PC-9 (cell line): ENCODE measurements around the gene GRIK3.

Experiments used
- EZH2 ChIP-seq: fragments of 200-600 bp; sonication (generic); IDR thresholded peaks from 2 replicates; pipeline ENCODE4 v1.8.0; 2017; ENCODE audit warnings: antibody characterized with exemption, low read depth
- TF ChIP-seq, protein P1 (sequence below): fragments of 200-600 bp; sonication (generic); conservative IDR thresholded peaks from 2 replicates; pipeline ENCODE4 v1.6.1; 2017; ENCODE audit warnings: mixed run types, antibody characterized with exemption, mild to moderate bottlenecking, moderate library complexity

DNA sequence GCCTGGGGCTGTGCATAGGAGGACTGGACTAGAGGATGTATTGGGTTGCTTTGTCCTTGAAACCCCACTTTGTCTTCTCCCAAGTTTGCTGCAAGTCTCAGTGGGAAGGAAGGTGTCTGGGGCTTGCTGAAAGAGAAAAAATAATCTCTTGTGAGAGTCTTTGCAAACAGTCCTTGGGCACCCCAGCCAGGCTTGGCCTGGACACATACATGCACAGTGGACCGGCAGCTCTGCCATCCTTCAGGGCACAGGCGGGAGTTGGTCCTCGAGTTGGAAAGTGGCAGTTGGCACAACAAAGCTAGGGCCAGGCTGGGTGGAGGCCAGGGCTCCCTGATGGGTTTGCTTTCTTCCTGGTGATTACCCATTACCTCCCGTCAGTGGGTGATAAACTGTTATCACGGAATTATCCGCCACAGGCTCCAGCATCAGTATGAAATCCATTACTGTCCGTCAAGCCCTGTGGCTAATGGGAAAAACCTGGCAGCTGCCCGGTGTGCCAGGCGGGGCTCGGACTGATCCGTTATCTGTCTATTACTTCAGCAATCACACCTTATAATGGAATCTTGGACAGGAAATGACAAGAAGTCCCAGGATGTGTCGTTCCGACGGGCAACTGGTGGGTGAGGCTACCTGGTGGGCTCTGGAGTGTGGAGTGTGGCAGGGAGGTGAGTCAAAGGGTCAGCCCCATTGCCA lies 265.7 kb downstream of the GRIK3 start:
- TF ChIP-seq, protein P1, sequence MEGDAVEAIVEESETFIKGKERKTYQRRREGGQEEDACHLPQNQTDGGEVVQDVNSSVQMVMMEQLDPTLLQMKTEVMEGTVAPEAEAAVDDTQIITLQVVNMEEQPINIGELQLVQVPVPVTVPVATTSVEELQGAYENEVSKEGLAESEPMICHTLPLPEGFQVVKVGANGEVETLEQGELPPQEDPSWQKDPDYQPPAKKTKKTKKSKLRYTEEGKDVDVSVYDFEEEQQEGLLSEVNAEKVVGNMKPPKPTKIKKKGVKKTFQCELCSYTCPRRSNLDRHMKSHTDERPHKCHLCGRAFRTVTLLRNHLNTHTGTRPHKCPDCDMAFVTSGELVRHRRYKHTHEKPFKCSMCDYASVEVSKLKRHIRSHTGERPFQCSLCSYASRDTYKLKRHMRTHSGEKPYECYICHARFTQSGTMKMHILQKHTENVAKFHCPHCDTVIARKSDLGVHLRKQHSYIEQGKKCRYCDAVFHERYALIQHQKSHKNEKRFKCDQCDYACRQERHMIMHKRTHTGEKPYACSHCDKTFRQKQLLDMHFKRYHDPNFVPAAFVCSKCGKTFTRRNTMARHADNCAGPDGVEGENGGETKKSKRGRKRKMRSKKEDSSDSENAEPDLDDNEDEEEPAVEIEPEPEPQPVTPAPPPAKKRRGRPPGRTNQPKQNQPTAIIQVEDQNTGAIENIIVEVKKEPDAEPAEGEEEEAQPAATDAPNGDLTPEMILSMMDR = no peak
- no peak for TF ChIP-seq EZH2
